HepG2 (cell line): Measurements from ENCODE around the gene TUT1. TPM values are rescaled to one million over a fixed set of nuclear protein-coding genes. Genes with fewer than 3 reads are reported as not detected.
A peak's percentile ranks its signal among the peaks of the same experiment; 100 is the strongest.

ENCODE experiments used
- CREB1 ChIP-seq, 2 experiments: fragments of 450-650 bp in 1 of 2; IDR thresholded peaks; 2 replicates each; pipeline ENCODE4 v1.6.1; 2016 to 2017; ENCODE audit warnings: control low read depth in 1 of 2, mild to moderate bottlenecking in 1 of 2, missing compliant biosample characterization in 1 of 2, missing genetic modification characterization in 1 of 2
- HINFP ChIP-seq: sonication (generic); formaldehyde crosslinking; IDR thresholded peaks from 2 replicates; pipeline ENCODE4 v1.4.0; 2020; ENCODE audit warnings: low read depth, mild to moderate bottlenecking, missing genetic modification reagents
- IRF1 ChIP-seq: sonication (generic); formaldehyde crosslinking; IDR thresholded peaks from 2 replicates; pipeline ENCODE4 v1.4.0; 2020; ENCODE audit warnings: low read depth, mild to moderate bottlenecking, missing genetic modification reagents
- MXI1 ChIP-seq: IDR thresholded peaks from 3 replicates; pipeline ENCODE4 v1.6.1; 2012; ENCODE audit warnings: low read depth, low read length, inconsistent platforms, borderline replicate concordance
- PAXIP1 ChIP-seq: sonication (generic); formaldehyde crosslinking; conservative IDR thresholded peaks from 2 replicates; pipeline ENCODE4 v1.4.0; 2020; ENCODE audit warnings: mild to moderate bottlenecking, missing genetic modification reagents, moderate library complexity
- POLR2AphosphoS5 ChIP-seq: IDR thresholded peaks from 2 replicates; pipeline ENCODE4 v1.6.1; 2012; ENCODE audit warnings: low read depth, low read length
- RFX5 ChIP-seq: IDR thresholded peaks from 2 replicates; pipeline ENCODE4 v1.6.1; 2011; ENCODE audit warnings: low read depth, low read length, improper control_type of control experiment
- WIZ ChIP-seq: sonication (generic); formaldehyde crosslinking; IDR thresholded peaks from 2 replicates; pipeline ENCODE4 v1.5.1; 2020; ENCODE audit warnings: mild to moderate bottlenecking, missing genetic modification reagents
- ZBTB38 ChIP-seq: sonication (generic); formaldehyde crosslinking; IDR thresholded peaks from 2 replicates; pipeline ENCODE4 v1.5.1; 2020; ENCODE audit warnings: mild to moderate bottlenecking, missing genetic modification reagents
- ZNF687 ChIP-seq: sonication (generic); formaldehyde crosslinking; IDR thresholded peaks from 2 replicates; pipeline ENCODE4 v1.5.1; 2020; ENCODE audit warnings: mild to moderate bottlenecking, missing genetic modification reagents, moderate library complexity
- ZNF891 ChIP-seq: sonication (generic); formaldehyde crosslinking; IDR thresholded peaks from 2 replicates; pipeline ENCODE4 v1.5.0; 2020; ENCODE audit warnings: mild to moderate bottlenecking, missing genetic modification reagents
- polyA plus RNA-seq, 8 experiments: library from polyadenylated mRNA; depleted of rRNA in 3 of 8; stranded (reverse) in 7 of 8; unstranded in 1 of 8; fragments of >200 nt; fragmentation: Illumina TruSeq in 4 of 8; extraction: Trizol in 4 of 8; gene quantifications; 2 replicates each; pipeline versions ENCODE4 v1.2.1 to v1.2.3, GENCODE V29; 2011 to 2016; ENCODE audit warnings: low read depth in 4 of 8, missing spikeins in 1 of 8, mixed read lengths in 1 of 8; ENCODE audit not compliant: insufficient read depth in 1 of 8
- total RNA-seq, 5 experiments: library from RNA; depleted of rRNA; stranded (reverse); fragments of >200 nt; fragmentation: Illumina TruSeq; extraction: Trizol; gene quantifications; 2 replicates each; pipeline ENCODE4 v1.2.3, GENCODE V29; 2016; ENCODE audit warnings: low read depth in 1 of 5
- TF ChIP-seq, protein P1 (sequence below): sonication (generic); formaldehyde crosslinking; IDR thresholded peaks from 2 replicates; pipeline ENCODE4 v1.9.0; 2022; ENCODE audit warnings: missing genetic modification reagents, mild to moderate bottlenecking, borderline replicate concordance

TUT1 gene
- total and polyA plus RNA-seq, 2 of the 13 experiments (the other 11 are each of a cell fraction or from before 2014, with no cell fraction given): 9.7 to 14.3 TPM

- TF ChIP-seq HINFP (CRISPR knock-in tag) (no peak), POLR2AphosphoS5 (peak; percentile 15; the same call in 1 of the 2 replicates), RFX5 (peak; percentile 99), IRF1 (no peak), MXI1 (no peak), CREB1 (IDR thresholded peaks at IDR 0.05) (no peak; the same call in 1 of the 2 replicates), CREB1 (CRISPR knock-in tag; IDR thresholded peaks at IDR 0.05) (0 out of 2 replicates have a peak, but pooled peaks have one; percentile 37), WIZ (CRISPR knock-in tag) (no peak), ZNF891 (CRISPR knock-in tag) (no peak), ZNF687 (CRISPR knock-in tag) (peak; percentile 78), PAXIP1 (no peak), ZBTB38 (CRISPR knock-in tag) (peak; percentile 9; the same call in 1 of the 2 replicates)
- TF ChIP-seq, protein P1, sequence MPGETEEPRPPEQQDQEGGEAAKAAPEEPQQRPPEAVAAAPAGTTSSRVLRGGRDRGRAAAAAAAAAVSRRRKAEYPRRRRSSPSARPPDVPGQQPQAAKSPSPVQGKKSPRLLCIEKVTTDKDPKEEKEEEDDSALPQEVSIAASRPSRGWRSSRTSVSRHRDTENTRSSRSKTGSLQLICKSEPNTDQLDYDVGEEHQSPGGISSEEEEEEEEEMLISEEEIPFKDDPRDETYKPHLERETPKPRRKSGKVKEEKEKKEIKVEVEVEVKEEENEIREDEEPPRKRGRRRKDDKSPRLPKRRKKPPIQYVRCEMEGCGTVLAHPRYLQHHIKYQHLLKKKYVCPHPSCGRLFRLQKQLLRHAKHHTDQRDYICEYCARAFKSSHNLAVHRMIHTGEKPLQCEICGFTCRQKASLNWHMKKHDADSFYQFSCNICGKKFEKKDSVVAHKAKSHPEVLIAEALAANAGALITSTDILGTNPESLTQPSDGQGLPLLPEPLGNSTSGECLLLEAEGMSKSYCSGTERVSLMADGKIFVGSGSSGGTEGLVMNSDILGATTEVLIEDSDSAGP (CRISPR knock-in tag): no peak
These were observed 35.0 kb downstream of the TUT1 start (continued) for GRCh38 chr11:62556108-62556874.
